Stimulated activated CD8-positive, alpha-beta memory T cell treated with anti-CD3 and anti-CD28 coated beads, Interleukin-15, amount 100 ng/mL, for 4 hours (primary cell): ENCODE data around the gene FNIP2.
"Not testable (repeated sequence)": the region's sequence is repeated elsewhere in the genome, so short reads cannot be mapped to it uniquely, and the experiment has no call there.

Experiments used
- DNase-seq, 2 donors: peaks; one replicate each; pipeline ENCODE4 v3.0.0-alpha.2; 2020; ENCODE audit warnings: low read depth in 2 of 2

The FNIP2 gene

DNA sequence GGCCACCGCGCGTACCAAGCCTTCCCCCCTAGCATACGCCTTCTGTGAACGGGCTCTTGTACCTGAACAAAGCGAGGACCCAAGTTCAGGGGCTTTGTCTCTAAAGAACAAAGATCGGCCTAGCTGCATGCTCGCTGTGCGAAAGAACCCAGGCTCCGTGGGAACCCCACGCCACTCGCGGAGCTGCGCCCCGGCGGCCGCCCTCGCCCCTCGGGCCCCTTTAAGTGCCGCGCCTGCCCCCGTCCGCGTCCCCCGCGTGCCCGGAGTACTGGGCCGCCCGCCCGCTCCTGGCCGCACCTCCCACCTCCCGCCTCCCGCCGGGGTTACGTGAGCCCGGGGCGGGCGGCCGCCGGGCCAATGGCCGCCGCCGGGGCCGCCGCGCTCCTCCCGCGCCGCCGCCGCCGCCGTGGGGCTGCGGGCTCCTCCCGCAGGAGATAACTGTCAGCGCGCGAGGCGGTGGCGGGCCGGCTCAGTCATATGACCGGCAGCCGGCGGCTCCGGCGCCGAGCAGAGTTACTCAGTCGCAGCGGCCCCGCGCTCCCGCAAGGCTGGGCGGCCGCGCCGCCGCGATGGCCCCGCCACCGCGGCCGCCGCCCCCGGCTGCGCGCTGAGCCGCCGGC is at the start of gene FNIP2:
TSS of gene FNIP2 (plus strand) at position 472 of the 620 bp plus-strand sequence. CDS start 187 bp downstream, outside the sequence.
- peak; percentile 33 to 50 for DNase-seq

- DNase-seq, result no peak
Observed at GRCh38 chr4:158721680-158722079, 47.1 kb upstream of the FNIP2 start.

DNA sequence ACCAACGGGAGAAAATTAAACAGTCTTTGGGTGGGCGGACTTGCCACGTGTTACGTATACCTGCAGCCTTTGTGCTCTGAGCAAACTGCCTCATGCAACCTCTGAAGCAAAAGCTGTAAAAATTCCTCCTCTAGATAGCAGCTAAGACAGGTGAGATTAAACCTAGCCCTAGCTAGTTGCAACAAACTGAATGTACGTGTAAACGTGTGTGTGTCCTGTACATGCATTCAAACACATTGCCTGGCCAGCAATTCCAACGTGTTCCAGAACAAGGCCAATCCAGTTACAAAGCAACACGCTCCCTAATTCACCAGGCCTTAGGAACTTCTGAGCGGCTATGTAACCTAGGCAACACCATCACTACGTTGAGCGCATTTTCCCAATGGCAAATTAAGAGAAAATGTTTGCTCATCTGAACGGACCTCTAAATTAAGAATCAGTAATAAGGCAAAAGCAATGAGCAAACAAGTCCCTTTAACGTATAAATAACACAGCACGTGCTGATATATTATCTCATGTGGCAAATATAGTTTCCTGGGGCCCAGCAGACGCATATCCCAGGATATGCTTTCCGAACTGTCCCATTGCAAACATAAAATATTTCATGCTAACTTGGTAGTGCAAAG is 46.4 kb upstream of the FNIP2 start:
- DNase-seq, result no peak

- DNase-seq, result peak; percentile 67 to 68
Observed at GRCh38 chr4:158722917-158723793, 45.7 kb upstream of the FNIP2 start, which contains the start of gene PPID. TSS of gene PPID (minus strand) at chr4:158723396. CDS start at chr4:158723288, 108 bp downstream.

DNA sequence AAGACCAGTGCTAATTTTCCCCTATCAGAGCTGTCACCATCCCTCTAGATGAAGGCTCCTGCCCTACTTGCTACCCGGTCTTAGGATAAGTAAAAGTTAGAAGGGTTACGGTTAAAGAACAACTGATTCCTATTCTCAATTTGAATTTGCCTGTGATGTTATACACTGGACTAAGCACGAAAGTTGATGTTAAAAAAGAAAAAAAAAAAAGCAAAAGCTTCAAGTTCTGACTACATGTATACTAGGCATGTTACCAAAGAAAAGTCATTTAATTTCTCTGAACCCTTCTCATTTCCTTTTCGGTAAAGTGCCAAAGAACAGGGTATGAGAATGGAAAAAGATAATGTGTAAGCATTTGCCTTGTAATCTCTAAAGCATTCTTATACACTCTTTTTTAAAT is 44.2 kb upstream of the FNIP2 start:
- no peak for DNase-seq

- no peak for DNase-seq
Observed at GRCh38 chr4:158726633-158727032, 42.2 kb upstream of the FNIP2 start.

GRCh38 chr4:158728236-158728635 is 40.6 kb upstream of the FNIP2 start:
- DNase-seq, result no peak

DNA sequence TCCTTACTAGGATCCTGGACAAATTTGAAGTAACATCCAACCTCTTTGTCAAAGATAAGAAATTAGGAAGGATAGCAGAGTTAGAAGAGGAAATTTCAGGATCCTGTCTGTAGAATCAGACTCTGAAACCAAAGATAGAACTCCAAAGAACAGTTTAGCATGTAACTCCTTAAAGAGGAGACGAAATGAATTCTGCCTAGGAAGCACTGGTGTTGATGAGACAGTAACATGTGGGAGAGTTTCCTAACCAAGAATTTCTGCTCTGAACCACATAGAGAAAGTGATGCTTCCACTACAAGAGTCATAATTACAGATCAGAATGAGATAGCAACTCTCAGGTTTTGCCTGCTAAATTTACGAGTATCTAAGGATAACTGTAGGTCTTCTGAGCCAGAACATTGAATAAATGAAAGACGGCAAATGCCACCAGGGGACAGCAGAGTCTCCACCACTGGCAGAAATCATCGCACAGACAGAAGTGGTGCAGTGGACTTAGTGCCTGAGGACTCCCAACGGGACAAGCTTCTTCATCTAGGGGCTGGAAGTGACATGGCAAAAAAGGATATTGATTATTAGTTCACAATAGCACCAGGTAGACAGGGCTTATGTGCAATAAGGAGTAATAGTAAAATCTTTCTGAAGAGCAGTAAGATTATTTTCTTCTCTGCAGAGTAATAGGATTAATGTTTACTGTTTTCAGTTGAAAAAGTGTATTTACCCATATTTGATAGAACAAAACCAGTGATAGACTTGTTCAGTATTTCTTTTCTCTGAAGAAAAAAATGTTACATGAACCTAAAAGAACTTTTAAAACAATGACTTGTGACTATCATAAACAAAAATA is 38.9 kb upstream of the FNIP2 start:
- DNase-seq, result peak in 1 of 2 donors; percentile 21

GRCh38 chr4:158738866-158739265 is 30.0 kb upstream of the FNIP2 start:
- DNase-seq, result no peak

GRCh38 chr4:158739600-158739999 is 29.2 kb upstream of the FNIP2 start:
- no peak for DNase-seq

GRCh38 chr4:158741326-158742021 is 27.4 kb upstream of the FNIP2 start:
- no peak for DNase-seq

- DNase-seq, result not testable (repeated sequence)
Observed at GRCh38 chr4:158746537-158746936, 22.3 kb upstream of the FNIP2 start.

- DNase-seq, result no peak
Observed at GRCh38 chr4:158750379-158750778, 18.4 kb upstream of the FNIP2 start.

GRCh38 chr4:158754385-158755180 is 14.2 kb upstream of the FNIP2 start:
- DNase-seq, result no peak

DNA sequence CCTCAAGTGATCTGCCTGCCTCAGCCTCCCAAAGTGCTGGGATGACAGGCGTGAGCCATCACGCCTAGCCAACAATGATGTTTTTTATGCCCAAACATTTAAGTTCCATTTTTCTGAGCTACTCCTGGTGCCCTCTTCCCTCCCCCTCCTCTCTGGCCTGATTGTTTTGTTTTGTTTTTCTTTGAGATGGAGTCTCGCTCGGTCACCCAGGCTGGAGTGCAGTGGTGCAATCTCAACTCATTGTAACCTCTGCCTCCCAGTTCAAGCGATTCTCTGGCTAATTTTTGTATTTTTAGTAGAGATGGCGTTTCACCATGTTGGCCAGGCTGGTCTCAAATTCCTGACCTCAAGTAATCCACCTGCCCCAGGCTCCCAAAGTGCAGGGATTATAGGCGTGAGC is 13.0 kb upstream of the FNIP2 start:
- DNase-seq, result not testable (repeated sequence)

DNA sequence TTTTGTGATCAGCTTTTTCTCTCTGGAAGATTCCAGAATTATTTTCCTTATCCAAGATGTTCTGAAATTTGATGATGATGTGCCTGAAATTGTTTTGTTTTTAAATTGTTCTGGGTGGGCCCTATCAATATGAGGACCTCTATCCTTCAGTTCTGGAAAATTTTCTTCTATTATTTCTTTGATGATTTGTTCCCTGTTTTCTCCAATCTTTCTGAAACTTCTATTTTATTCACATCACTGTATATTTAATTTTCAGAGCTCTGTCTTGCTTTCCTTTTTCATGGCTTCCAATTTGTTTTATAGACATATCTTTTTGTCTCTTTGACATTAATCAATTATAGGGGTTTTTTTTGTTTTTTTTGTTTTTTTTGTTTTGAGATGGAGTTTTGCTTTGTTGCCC is 12.2 kb upstream of the FNIP2 start:
- DNase-seq, result no peak

DNA sequence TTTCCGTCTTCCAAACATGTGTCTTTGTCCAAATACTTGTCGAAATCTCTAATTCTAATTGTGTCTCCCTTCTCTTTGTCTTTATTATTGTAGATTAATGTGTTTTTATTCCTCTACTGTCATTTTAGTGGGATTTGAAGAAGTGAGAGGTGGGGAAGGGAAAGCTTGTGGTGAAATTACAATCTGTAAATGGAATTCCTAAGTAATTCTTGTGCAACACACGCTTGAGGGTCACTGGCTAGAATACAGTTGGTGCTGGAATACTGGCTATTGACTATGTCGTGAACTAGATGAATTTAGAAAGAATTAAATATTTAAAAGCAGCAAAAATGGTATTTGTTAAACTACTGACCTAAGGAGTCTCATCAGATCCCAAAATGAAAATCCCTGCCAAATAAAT is 10.7 kb upstream of the FNIP2 start:
- no peak for DNase-seq

GRCh38 chr4:158758703-158759102 is 10.1 kb upstream of the FNIP2 start:
- no peak for DNase-seq

DNA sequence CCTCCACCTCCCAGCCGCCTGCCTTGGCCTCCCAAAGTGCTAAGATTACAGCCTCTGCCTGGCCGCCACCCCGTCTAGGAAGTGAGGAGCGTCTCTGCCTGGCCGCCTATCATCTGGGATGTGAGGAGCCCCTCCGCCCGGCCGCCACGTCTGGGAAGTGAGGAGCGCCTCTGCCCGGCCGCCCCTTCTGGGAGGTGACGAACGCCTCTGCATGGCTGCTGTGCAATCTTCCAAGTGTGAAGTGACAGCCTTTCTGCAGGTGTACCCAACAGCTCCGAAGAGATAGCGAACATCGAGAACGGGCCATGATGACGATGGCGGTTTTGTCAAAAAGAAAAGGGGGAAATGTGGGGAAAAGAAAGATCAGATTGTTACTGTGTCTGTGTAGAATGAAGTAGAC is 9.3 kb upstream of the FNIP2 start:
- DNase-seq, result not testable (repeated sequence)

- DNase-seq, result no peak
Observed at GRCh38 chr4:158760866-158761265, 8.0 kb upstream of the FNIP2 start.
